Loucy (cell line): ENCODE results near the gene HABP2.

ENCODE experiments used
- H2AFZ ChIP-seq: fragments of 200-600 bp; sonication (generic); 2 replicates; pipeline ENCODE4 v1.6.0; 2016; ENCODE audit warnings: antibody characterized with exemption, mild to moderate bottlenecking, low read length, moderate library complexity
- H3F3A ChIP-seq: fragments of 200-600 bp; 2 replicates; pipeline ENCODE4 v1.6.0; 2016; ENCODE audit warnings: antibody characterized with exemption, low read depth, mild to moderate bottlenecking
- H3K27me3 ChIP-seq: fragments of 200-600 bp; sonication (generic); 2 replicates; pipeline ENCODE4 v1.6.1; 2014; ENCODE audit warnings: low read length, mild to moderate bottlenecking; ENCODE audit not compliant: insufficient read depth, poor library complexity, severe bottlenecking
- H3K36me3 ChIP-seq: fragments of 200-600 bp; sonication (generic); 2 replicates; pipeline ENCODE4 v1.6.1; 2016; ENCODE audit warnings: low read length; ENCODE audit not compliant: insufficient read depth
- H3K4me1 ChIP-seq: fragments of 200-600 bp; sonication (generic); 2 replicates; pipeline ENCODE4 v1.5.1; 2014; ENCODE audit warnings: low read length, mild to moderate bottlenecking; ENCODE audit not compliant: insufficient read depth, poor library complexity, severe bottlenecking
- H3K4me2 ChIP-seq: fragments of 200-600 bp; sonication (generic); 2 replicates; pipeline ENCODE4 v1.6.0; 2014; ENCODE audit warnings: antibody characterized with exemption, low read length, low read depth, mild to moderate bottlenecking; ENCODE audit not compliant: poor library complexity, severe bottlenecking
- H3K4me3 ChIP-seq: fragments of 200-600 bp; sonication (generic); 2 replicates; pipeline ENCODE4 v1.5.1; 2014; ENCODE audit warnings: low read length, mild to moderate bottlenecking, mixed read lengths; ENCODE audit not compliant: poor library complexity, severe bottlenecking
- H3K79me2 ChIP-seq: fragments of 200-600 bp; sonication (generic); 2 replicates; pipeline ENCODE4 v1.6.1; 2014; ENCODE audit warnings: low read length; ENCODE audit not compliant: insufficient read depth
- H3K9ac ChIP-seq: fragments of 200-600 bp; sonication (generic); 2 replicates; pipeline ENCODE4 v1.6.0; 2014; ENCODE audit warnings: mild to moderate bottlenecking, low read depth, low read length, moderate library complexity; ENCODE audit not compliant: poor library complexity, severe bottlenecking
- H3K9me2 ChIP-seq: fragments of 200-600 bp; sonication (generic); replicated peaks from 2 replicates; pipeline ENCODE4 v1.6.1; 2016; ENCODE audit warnings: low read depth, low read length, mixed read lengths
- H3K9me3 ChIP-seq: fragments of 200-600 bp; sonication (generic); 2 replicates; pipeline ENCODE4 v1.6.1; 2014; ENCODE audit warnings: mild to moderate bottlenecking, antibody characterized with exemption, low read length, low read depth; ENCODE audit not compliant: insufficient read depth
- H4K20me1 ChIP-seq: fragments of 200-600 bp; sonication (generic); 2 replicates; pipeline ENCODE4 v1.6.0; 2014; ENCODE audit warnings: antibody characterized with exemption, low read length, mild to moderate bottlenecking; ENCODE audit not compliant: insufficient read depth, poor library complexity, severe bottlenecking
- EZH2phosphoT487 ChIP-seq: fragments of 200-600 bp; IDR thresholded peaks from 2 replicates; pipeline ENCODE4 v1.6.1; 2018; ENCODE audit warnings: antibody characterized with exemption, mild to moderate bottlenecking, moderate library complexity, borderline replicate concordance
- TF ChIP-seq, protein P1 (sequence below): fragments of 200-600 bp; sonication (generic); conservative IDR thresholded peaks from 2 replicates; pipeline ENCODE4 v1.5.1; 2014; ENCODE audit warnings: mild to moderate bottlenecking, antibody characterized with exemption, low read length

Gene HABP2

DNA sequence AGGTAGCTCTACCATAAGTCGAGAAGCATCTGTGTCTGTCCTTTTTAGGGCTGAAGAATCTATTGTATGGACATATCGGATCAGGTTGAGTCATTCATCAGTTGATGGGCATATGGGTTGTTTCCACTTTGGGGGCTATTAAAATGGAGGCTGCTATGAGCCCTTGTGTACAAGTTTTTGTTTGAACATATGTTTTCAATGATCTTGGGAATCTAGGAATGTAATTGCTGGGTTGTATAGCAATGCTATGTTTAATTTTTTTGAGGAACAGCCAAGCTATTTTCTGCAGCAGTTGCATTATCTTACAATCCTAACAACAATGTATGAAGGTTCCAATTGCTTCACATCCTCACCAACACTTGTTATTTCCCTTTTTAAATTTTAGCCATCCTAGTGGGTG is 46.4 kb upstream of the HABP2 start:
- Histone ChIP-seq H3K4me1 (no peaks in the 10 kb centered on the region), H4K20me1 (no peaks in the 10 kb centered on the region), H3K79me2 (no peaks in the 10 kb centered on the region), H2AFZ (no peak overlapping the region), H3K9ac (no peak overlapping the region), H3K4me2 (no peak overlapping the region), H3K27me3 (no peaks in the 10 kb centered on the region), H3K9me2 (no peaks in the 10 kb centered on the region), H3F3A (no peaks in the 10 kb centered on the region), H3K36me3 (no peaks in the 10 kb centered on the region), H3K9me3 (no peaks in the 10 kb centered on the region), H3K4me3 (no peak overlapping the region)
- TF ChIP-seq, protein P1, sequence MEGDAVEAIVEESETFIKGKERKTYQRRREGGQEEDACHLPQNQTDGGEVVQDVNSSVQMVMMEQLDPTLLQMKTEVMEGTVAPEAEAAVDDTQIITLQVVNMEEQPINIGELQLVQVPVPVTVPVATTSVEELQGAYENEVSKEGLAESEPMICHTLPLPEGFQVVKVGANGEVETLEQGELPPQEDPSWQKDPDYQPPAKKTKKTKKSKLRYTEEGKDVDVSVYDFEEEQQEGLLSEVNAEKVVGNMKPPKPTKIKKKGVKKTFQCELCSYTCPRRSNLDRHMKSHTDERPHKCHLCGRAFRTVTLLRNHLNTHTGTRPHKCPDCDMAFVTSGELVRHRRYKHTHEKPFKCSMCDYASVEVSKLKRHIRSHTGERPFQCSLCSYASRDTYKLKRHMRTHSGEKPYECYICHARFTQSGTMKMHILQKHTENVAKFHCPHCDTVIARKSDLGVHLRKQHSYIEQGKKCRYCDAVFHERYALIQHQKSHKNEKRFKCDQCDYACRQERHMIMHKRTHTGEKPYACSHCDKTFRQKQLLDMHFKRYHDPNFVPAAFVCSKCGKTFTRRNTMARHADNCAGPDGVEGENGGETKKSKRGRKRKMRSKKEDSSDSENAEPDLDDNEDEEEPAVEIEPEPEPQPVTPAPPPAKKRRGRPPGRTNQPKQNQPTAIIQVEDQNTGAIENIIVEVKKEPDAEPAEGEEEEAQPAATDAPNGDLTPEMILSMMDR = no peak
- TF ChIP-seq EZH2phosphoT487 = no peak

DNA sequence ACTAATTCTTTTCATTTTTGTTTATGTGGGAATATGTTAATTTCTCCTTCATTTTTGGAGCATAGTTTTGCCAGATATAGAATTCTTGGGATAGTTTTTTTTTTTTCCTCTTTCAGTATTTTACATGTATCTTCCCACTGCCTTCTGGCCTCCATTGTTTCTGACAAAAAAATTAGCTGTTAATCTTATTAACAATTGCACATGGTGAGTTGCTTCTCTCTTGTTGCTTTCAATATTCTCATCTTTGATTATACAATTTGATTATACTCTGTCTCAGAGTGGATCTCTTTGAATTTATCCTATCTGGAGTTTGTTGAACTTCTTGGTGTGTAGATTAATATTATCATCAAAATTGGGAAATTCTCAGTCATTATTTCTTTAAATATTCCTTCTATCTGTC is 41.4 kb upstream of the HABP2 start:
- Histone ChIP-seq H3K4me2 (no peak overlapping the region), H3K4me1 (no peaks in the 10 kb centered on the region), H4K20me1 (no peaks in the 10 kb centered on the region), H2AFZ (no peak overlapping the region), H3F3A (no peaks in the 10 kb centered on the region), H3K9ac (no peak overlapping the region), H3K27me3 (no peaks in the 10 kb centered on the region), H3K9me2 (no peaks in the 10 kb centered on the region), H3K4me3 (no peak overlapping the region), H3K9me3 (peaks cover 5% of the 10 kb centered on the region; the same call in 1 of the 2 replicates), H3K36me3 (no peaks in the 10 kb centered on the region), H3K79me2 (no peaks in the 10 kb centered on the region)
- TF ChIP-seq, protein P1 = no peak
- TF ChIP-seq EZH2phosphoT487 = no peak

DNA sequence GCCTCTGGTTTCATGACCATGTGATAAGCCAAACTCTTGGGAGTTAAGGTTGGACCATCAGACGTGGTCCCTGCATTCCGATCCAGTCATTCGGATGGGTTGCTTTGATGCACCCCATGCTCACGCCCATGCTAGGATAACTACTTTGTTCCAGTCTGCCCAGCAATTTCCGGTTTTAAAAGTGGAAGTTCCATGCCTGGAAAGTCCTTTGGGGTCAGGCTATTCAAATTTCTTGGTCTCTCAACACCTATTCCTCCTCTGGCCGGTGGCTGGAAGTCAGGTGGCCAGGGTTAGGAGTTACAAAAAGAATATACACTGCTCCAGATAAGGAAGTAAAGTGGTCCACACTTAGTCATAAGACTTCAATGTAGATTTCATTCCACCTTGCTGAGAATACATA is 37.7 kb upstream of the HABP2 start:
- Histone ChIP-seq H3K9me2 (no peaks in the 10 kb centered on the region), H3K79me2 (no peaks in the 10 kb centered on the region), H3K4me2 (no peak overlapping the region), H3K9ac (no peak overlapping the region), H3K4me3 (no peak overlapping the region), H3K9me3 (peaks cover 5% of the 10 kb centered on the region; the same call in 1 of the 2 replicates), H2AFZ (no peak overlapping the region), H3K36me3 (no peaks in the 10 kb centered on the region), H3K27me3 (no peaks in the 10 kb centered on the region), H4K20me1 (no peaks in the 10 kb centered on the region), H3F3A (no peaks in the 10 kb centered on the region), H3K4me1 (no peaks in the 10 kb centered on the region)
- TF ChIP-seq, protein P1 = no peak
- no peak for TF ChIP-seq EZH2phosphoT487
